CD14-positive monocyte (primary cell): ENCODE measurements around the gene C1QA. TPM values are rescaled to one million over a fixed set of nuclear protein-coding genes. Genes with fewer than 3 reads are reported as not detected.

Experiments
- DNase-seq, 3 donors: peaks; one replicate each; pipeline ENCODE4 v3.0.0-alpha.2; 2011 to 2022
- H2AFZ ChIP-seq: 2 replicates; pipeline ENCODE4 v1.6.0; 2012; ENCODE audit warnings: mild to moderate bottlenecking, low read depth, low read length, inconsistent platforms; ENCODE audit not compliant: insufficient read depth, poor library complexity, severe bottlenecking
- H3K27ac ChIP-seq, 2 donors: 1 replicate in 1 of 2; 2 replicates in 1 of 2; pipeline ENCODE4 v1.5.1; 2012 to 2013; ENCODE audit warnings: low read length in 2 of 2, control low read depth in 1 of 2, inconsistent platforms in 1 of 2, low read depth in 1 of 2, mild to moderate bottlenecking in 1 of 2
- H3K27me3 ChIP-seq, 2 donors: one replicate each; pipeline versions ENCODE4 v1.6.0 to v1.6.1; 2011 to 2013; ENCODE audit warnings: low read length in 2 of 2; ENCODE audit not compliant: control insufficient read depth in 2 of 2, insufficient read depth in 2 of 2
- H3K36me3 ChIP-seq, 2 donors: replicated peaks in 1 of 2; 1 replicate in 1 of 2; 2 replicates in 1 of 2; pipeline versions ENCODE4 v1.5.1 to v1.6.1; 2012 to 2013; ENCODE audit warnings: low read length in 2 of 2, control low read depth in 1 of 2, inconsistent platforms in 1 of 2, mild to moderate bottlenecking in 1 of 2; ENCODE audit not compliant: insufficient read depth in 2 of 2, control insufficient read depth in 1 of 2
- H3K4me1 ChIP-seq, 2 donors: 1 replicate in 1 of 2; 2 replicates in 1 of 2; pipeline versions ENCODE4 v1.5.1 to v1.6.1; 2012 to 2013; ENCODE audit warnings: low read length in 2 of 2, control low read depth in 1 of 2, inconsistent platforms in 1 of 2, mild to moderate bottlenecking in 1 of 2, moderate library complexity in 1 of 2; ENCODE audit not compliant: insufficient read depth in 2 of 2, control insufficient read depth in 1 of 2
- H3K4me2 ChIP-seq: replicated peaks from 2 replicates; pipeline ENCODE3; 2012; ENCODE audit warnings: low read length, moderate library complexity, mild to moderate bottlenecking; ENCODE audit not compliant: poor library complexity, severe bottlenecking; ENCODE audit errors: extremely low read depth
- H3K4me3 ChIP-seq, 3 experiments: fragments of 200-600 bp in 1 of 3; sonication (generic) in 1 of 3; replicated peaks in 1 of 3; 1 replicate in 2 of 3; 2 replicates in 1 of 3; pipeline ENCODE4 v1.5.1; 2011 to 2013; ENCODE audit warnings: low read length in 3 of 3, mild to moderate bottlenecking in 3 of 3, control low read depth in 2 of 3, low read depth in 2 of 3, inconsistent platforms in 1 of 3, moderate library complexity in 1 of 3
- H3K79me2 ChIP-seq: 2 replicates; pipeline ENCODE4 v1.6.0; 2012; ENCODE audit warnings: mild to moderate bottlenecking, control low read depth, inconsistent platforms, low read length, moderate library complexity; ENCODE audit not compliant: insufficient read depth
- H3K9ac ChIP-seq: 2 replicates; pipeline ENCODE4 v1.6.0; 2017; ENCODE audit warnings: low read length, mild to moderate bottlenecking; ENCODE audit not compliant: insufficient read depth, poor library complexity, severe bottlenecking
- H3K9me3 ChIP-seq, 2 donors: replicated peaks in 1 of 2; 1 replicate in 1 of 2; 2 replicates in 1 of 2; pipeline versions ENCODE4 v1.5.1 to v1.6.1; 2012 to 2013; ENCODE audit warnings: low read length in 2 of 2, control low read depth in 1 of 2; ENCODE audit not compliant: control insufficient read depth in 1 of 2, insufficient read depth in 1 of 2
- H4K20me1 ChIP-seq: 2 replicates; pipeline ENCODE4 v1.6.0; 2012; ENCODE audit warnings: mild to moderate bottlenecking, low read length, control low read depth, moderate library complexity; ENCODE audit not compliant: insufficient read depth
- H3K27ac Mint-ChIP-seq, 7 donors: one replicate each; pipeline ENCODE4 v1.8.0; 2020; ENCODE audit warnings: mild to moderate bottlenecking in 7 of 7, mixed read lengths in 7 of 7, moderate library complexity in 6 of 7, inconsistent platforms in 2 of 7
- H3K27me3 Mint-ChIP-seq, 3 donors: one replicate each; pipeline ENCODE4 v1.8.0; 2021 to 2022; ENCODE audit warnings: low read depth in 3 of 3, mild to moderate bottlenecking in 3 of 3, mixed read lengths in 3 of 3, moderate library complexity in 3 of 3, inconsistent platforms in 1 of 3
- H3K36me3 Mint-ChIP-seq, 2 donors: one replicate each; pipeline ENCODE4 v1.8.0; 2020; ENCODE audit warnings: mixed read lengths in 2 of 2, inconsistent platforms in 1 of 2, mild to moderate bottlenecking in 1 of 2
- H3K4me1 Mint-ChIP-seq: one replicate; pipeline ENCODE4 v1.8.0; 2020; ENCODE audit warnings: mild to moderate bottlenecking, mixed read lengths
- H3K4me3 Mint-ChIP-seq, 2 donors: one replicate each; pipeline ENCODE4 v1.8.0; 2020; ENCODE audit warnings: mild to moderate bottlenecking in 2 of 2, mixed read lengths in 2 of 2, moderate library complexity in 1 of 2
- H3K9me3 Mint-ChIP-seq, 7 donors: one replicate each; pipeline ENCODE4 v1.8.0; 2020 to 2022; ENCODE audit warnings: mixed read lengths in 7 of 7, mild to moderate bottlenecking in 6 of 7, moderate library complexity in 6 of 7, inconsistent platforms in 2 of 7
- CTCF ChIP-seq: fragments of 200-600 bp; IDR thresholded peaks from one replicate; pipeline ENCODE4 v1.8.0; 2022; ENCODE audit warnings: antibody characterized with exemption, mild to moderate bottlenecking
- WGBS: methylation state at CpG from one replicate; pipeline ENCODE4 v1.1.5; 2013; ENCODE audit warnings: missing lambda C conversion rate; ENCODE audit not compliant: insufficient coverage; 5-methylcytosine and 5-hydroxymethylcytosine counted together
- intact Hi-C, 2 donors: fragments of 100-400 bp; cut with micrococcal nuclease; formaldehyde crosslinking; loops; one replicate each; pipeline versions ENCODE4 v1.15.0 to v1.15.1; 2023
- polyA plus RNA-seq, 3 donors: library from polyadenylated mRNA; depleted of rRNA in 1 of 3; unstranded in 2 of 3; stranded (reverse) in 1 of 3; fragments of 300-500 nt in 2 of 3; fragments of >200 nt in 1 of 3; fragmentation: Illumina TruSeq in 2 of 3; gene quantifications; 1 replicate in 2 of 3; 2 replicates in 1 of 3; pipeline ENCODE4 v1.2.3, GENCODE V29; 2012 to 2021

C1QA gene
- polyA plus RNA-seq, 3 donors, result 14.5 to 19.6 (median 16.3) TPM

GRCh38 chr1:22636927-22637326 is 499 bp downstream of the C1QA start:
- Mint-ChIP-seq H3K27me3 (peaks cover 13 to 21% (median 15%) of the 10 kb centered on the region in 3 donors), H3K4me1 (peaks cover 22% of the 10 kb centered on the region), H3K36me3 (no peaks in the 10 kb centered on the region), H3K27ac (peak overlapping the region in 1 of 7 donors; percentile 12), H3K4me3 (peak overlapping the region; percentile 6 to 61), H3K9me3 (peaks cover 0 to 4% (median 0%) of the 10 kb centered on the region in 7 donors)
- no peak overlapping the region for H3K4me2 ChIP-seq
- 81% methylated on average over 6 of the region's 6 CpGs for WGBS
- H4K20me1 ChIP-seq, result no peaks in the 10 kb centered on the region
- H3K4me1 ChIP-seq, result peaks cover 16 to 22% of the 10 kb centered on the region in 2 donors
- no peaks in the 10 kb centered on the region for H3K36me3 ChIP-seq
- no peak overlapping the region for H2AFZ ChIP-seq
- intact Hi-C loops, result no loop called here
- peaks cover 0 to under 1% of the 10 kb centered on the region in 2 donors for H3K27me3 ChIP-seq
- TF ChIP-seq CTCF, result no peak
- H3K79me2 ChIP-seq, result no peaks in the 10 kb centered on the region
- peak overlapping the region in 2 of 3 experiments; percentile 6 to 37 for H3K4me3 ChIP-seq
- peaks cover 0 to 6% of the 10 kb centered on the region in 2 donors for H3K9me3 ChIP-seq
- no peak for DNase-seq
- H3K27ac ChIP-seq, result no peak overlapping the region
- H3K9ac ChIP-seq, result no peak overlapping the region

- Histone ChIP-seq H2AFZ (no peak overlapping the region), H3K27me3 (no peaks in the 10 kb centered on the region), H3K4me3 (no peak overlapping the region), H4K20me1 (no peaks in the 10 kb centered on the region), H3K4me2 (no peak overlapping the region), H3K36me3 (no peaks in the 10 kb centered on the region), H3K27ac (no peak overlapping the region), H3K9ac (no peak overlapping the region), H3K9me3 (peaks cover 0 to 6% of the 10 kb centered on the region in 2 donors), H3K4me1 (peaks cover 16 to 22% of the 10 kb centered on the region in 2 donors), H3K79me2 (no peaks in the 10 kb centered on the region)
- 50% methylated on average over 2 of the region's 3 CpGs for WGBS
- no peak overlapping the region for H3K4me3 Mint-ChIP-seq
- H3K27ac Mint-ChIP-seq, result no peak overlapping the region
- peaks cover 0 to 4% (median 0%) of the 10 kb centered on the region in 7 donors for H3K9me3 Mint-ChIP-seq
- no peak for DNase-seq
- H3K27me3 Mint-ChIP-seq, result peaks cover 9 to 17% (median 9%) of the 10 kb centered on the region in 3 donors
- TF ChIP-seq CTCF, result no peak
- H3K4me1 Mint-ChIP-seq, result peaks cover 22% of the 10 kb centered on the region
- H3K36me3 Mint-ChIP-seq, result no peaks in the 10 kb centered on the region
- intact Hi-C loops, result no loop called here
Measured at GRCh38 chr1:22637907-22638445, 1.5 kb downstream of the C1QA start.
